IMR-90 (cell line): ENCODE measurements around the gene MAFF. TPM values are rescaled to one million over a fixed set of nuclear protein-coding genes. Genes with fewer than 3 reads are reported as not detected.

ENCODE experiments used
- ATAC-seq: fragments of 200-7000 bp; cut with Tn5 transposase; 2 replicates; pipeline ENCODE4 v1.9.1; 2020; ENCODE audit warnings: low read depth, mild to moderate bottlenecking, moderate library complexity
- BruUV-seq: library from RNA; stranded (reverse); fragments of 400-500 nt; replicated peaks from 2 replicates; lab custom pipeline; 2021; lab: Mats Ljungman, UMichigan
- CTCF ChIA-PET: fragments of 300-600 bp; formaldehyde crosslinking; extraction: SDS; loops from one replicate; lab custom pipeline; 2021; ENCODE audit warnings: antibody characterized with exemption; lab: Yijun Ruan, JAX
- POLR2A ChIA-PET: fragments of 300-600 bp; sonication (Branson Sonifier 250); formaldehyde crosslinking; loops from one replicate; lab custom pipeline; 2022; ENCODE audit warnings: antibody characterized with exemption; ENCODE audit not compliant: unreplicated experiment; lab: Charles Lee
- DNase-seq: peaks from one replicate; pipeline ENCODE4 v3.0.0; 2013
- H2AFZ ChIP-seq: replicated peaks from 2 replicates; pipeline ENCODE3; 2013; ENCODE audit warnings: low read length, mild to moderate bottlenecking; ENCODE audit not compliant: poor library complexity
- H2AK5ac ChIP-seq: 2 replicates; pipeline ENCODE4 v1.6.1; 2013; ENCODE audit warnings: low read depth, low read length, inconsistent platforms
- H2AK9ac ChIP-seq: replicated peaks from 2 replicates; pipeline ENCODE3; 2013; ENCODE audit warnings: mild to moderate bottlenecking, low read depth, low read length, moderate library complexity; ENCODE audit not compliant: poor library complexity
- H2BK120ac ChIP-seq: 2 replicates; pipeline ENCODE4 v1.6.1; 2013; ENCODE audit warnings: low read depth, low read length, inconsistent platforms
- H2BK15ac ChIP-seq: 3 replicates; pipeline ENCODE4 v1.6.1; 2013; ENCODE audit warnings: low read depth, low read length, inconsistent platforms
- H2BK20ac ChIP-seq: 2 replicates; pipeline ENCODE4 v1.6.1; 2013; ENCODE audit warnings: low read depth, mild to moderate bottlenecking, inconsistent platforms, low read length, moderate library complexity
- H2BK5ac ChIP-seq: 2 replicates; pipeline ENCODE4 v1.6.1; 2013; ENCODE audit warnings: mild to moderate bottlenecking, low read depth, low read length, inconsistent platforms; ENCODE audit not compliant: poor library complexity, severe bottlenecking
- H3K14ac ChIP-seq: replicated peaks from 2 replicates; pipeline ENCODE4 v1.6.1; 2013; ENCODE audit warnings: low read depth, low read length, inconsistent platforms
- H3K18ac ChIP-seq: 2 replicates; pipeline ENCODE4 v1.6.1; 2013; ENCODE audit warnings: low read depth, low read length, control low read depth
- H3K23ac ChIP-seq: 2 replicates; pipeline ENCODE4 v1.6.1; 2013; ENCODE audit warnings: low read depth, low read length, inconsistent platforms
- H3K27ac ChIP-seq: 2 replicates; pipeline ENCODE4 v1.5.1; 2013; ENCODE audit warnings: mild to moderate bottlenecking, control low read depth, low read length; ENCODE audit not compliant: insufficient read depth
- H3K27me3 ChIP-seq: 2 replicates; pipeline ENCODE4 v1.6.1; 2013; ENCODE audit warnings: low read length; ENCODE audit not compliant: control insufficient read depth, insufficient read depth
- H3K36me3 ChIP-seq: 2 replicates; pipeline ENCODE4 v1.6.1; 2013; ENCODE audit warnings: low read length, mixed read lengths; ENCODE audit not compliant: control insufficient read depth, insufficient read depth
- H3K4ac ChIP-seq: 2 replicates; pipeline ENCODE4 v1.6.1; 2013; ENCODE audit warnings: low read depth, low read length, inconsistent platforms
- H3K4me1 ChIP-seq: 2 replicates; pipeline ENCODE4 v1.6.1; 2013; ENCODE audit warnings: low read length, mixed read lengths; ENCODE audit not compliant: control insufficient read depth, insufficient read depth
- H3K4me2 ChIP-seq: 2 replicates; pipeline ENCODE4 v1.6.1; 2013; ENCODE audit warnings: low read depth, mild to moderate bottlenecking, control low read depth, low read length, moderate library complexity
- H3K4me3 ChIP-seq: 2 replicates; pipeline ENCODE4 v1.5.1; 2013; ENCODE audit warnings: low read depth, mild to moderate bottlenecking, control low read depth, low read length, moderate library complexity; ENCODE audit not compliant: insufficient read depth
- H3K56ac ChIP-seq: 2 replicates; pipeline ENCODE4 v1.6.1; 2013; ENCODE audit warnings: low read length, inconsistent platforms; ENCODE audit not compliant: insufficient read depth; ENCODE audit errors: extremely low read depth
- H3K79me1 ChIP-seq, 2 experiments: 2 replicates each; pipeline ENCODE4 v1.6.1; 2013; ENCODE audit warnings: low read length in 2 of 2, inconsistent platforms in 1 of 2, low read depth in 1 of 2
- H3K9ac ChIP-seq: 2 replicates; pipeline ENCODE4 v1.6.1; 2013; ENCODE audit warnings: low read depth, low read length, control low read depth
- H3K9me1 ChIP-seq: 2 replicates; pipeline ENCODE4 v1.6.1; 2013; ENCODE audit warnings: low read length, inconsistent platforms; ENCODE audit not compliant: insufficient read depth
- H3K9me3 ChIP-seq: 2 replicates; pipeline ENCODE4 v1.6.1; 2013; ENCODE audit warnings: low read length; ENCODE audit not compliant: control insufficient read depth, insufficient read depth
- H4K20me1 ChIP-seq: 2 replicates; pipeline ENCODE4 v1.6.1; 2013; ENCODE audit warnings: low read length, inconsistent platforms; ENCODE audit not compliant: insufficient read depth
- H4K5ac ChIP-seq: 2 replicates; pipeline ENCODE4 v1.6.1; 2013; ENCODE audit warnings: mild to moderate bottlenecking, low read depth, low read length, control low read depth
- H4K8ac ChIP-seq, 2 experiments: 2 replicates each; pipeline ENCODE4 v1.6.1; 2013; ENCODE audit warnings: low read depth in 2 of 2, low read length in 2 of 2, control low read depth in 1 of 2, inconsistent platforms in 1 of 2
- H4K91ac ChIP-seq: 2 replicates; pipeline ENCODE4 v1.6.1; 2013; ENCODE audit warnings: low read depth, low read length, inconsistent platforms; ENCODE audit not compliant: insufficient read depth
- MAZ ChIP-seq: IDR thresholded peaks from 2 replicates; pipeline ENCODE4 v1.6.1; 2012; ENCODE audit warnings: low read depth, mild to moderate bottlenecking, low read length, improper control_type of control experiment, moderate library complexity, borderline replicate concordance
- POLR2A ChIP-seq: IDR thresholded peaks from 2 replicates; pipeline ENCODE4 v1.6.1; 2012; ENCODE audit warnings: mild to moderate bottlenecking, low read depth, low read length
- RAD21 ChIP-seq: IDR thresholded peaks from 2 replicates; pipeline ENCODE4 v1.6.1; 2012; ENCODE audit warnings: low read length, improper control_type of control experiment
- WGBS, 2 experiments: methylation state at CpG; one replicate each; pipeline versions ENCODE4 v1.1.5 to v1.1.7; 2013; ENCODE audit warnings: missing lambda C conversion rate in 2 of 2; ENCODE audit not compliant: insufficient read length in 1 of 2; ENCODE audit errors: extremely low coverage in 2 of 2; 5-methylcytosine and 5-hydroxymethylcytosine counted together
- dilution Hi-C: fragments of 300-500 bp; cut with HindIII; formaldehyde crosslinking; loops from one replicate; pipeline ENCODE4 v1.14.3; 2018; ENCODE audit warnings: low sequenced_read_pairs; ENCODE audit not compliant: unreplicated experiment
- in situ Hi-C: fragments of 300-500 bp; cut with MboI; formaldehyde crosslinking; loops from 3 replicates; pipeline ENCODE4 v1.14.3; 2019; ENCODE audit warnings: low sequenced_read_pairs, inconsistent platforms, mixed read lengths
- intact Hi-C: fragments of 100-400 bp; cut with micrococcal nuclease; formaldehyde crosslinking; loops from 2 replicates; pipeline ENCODE4 v1.10.0; 2022
- polyA plus RNA-seq, 3 experiments: library from polyadenylated mRNA; depleted of rRNA; stranded (reverse); fragments of >200 nt; gene quantifications; 2 replicates each; pipeline ENCODE4 v1.2.3, GENCODE V29; 2012; ENCODE audit warnings: low replicate concordance in 1 of 3
- total RNA-seq: library from RNA; depleted of rRNA; stranded (reverse); fragments of >200 nt; gene quantifications from 2 replicates; pipeline ENCODE4 v1.2.3, GENCODE V29; 2012
- TF ChIP-seq, protein P1 (sequence below): fragments of 150-350 bp; IDR thresholded peaks from 2 replicates; pipeline ENCODE4 v1.6.1; 2017; ENCODE audit warnings: mild to moderate bottlenecking, antibody characterized with exemption, low read length, low read depth
- TF ChIP-seq, protein P2 (sequence below): conservative IDR thresholded peaks from 2 replicates; pipeline ENCODE4 v1.5.1; 2012; ENCODE audit warnings: mild to moderate bottlenecking, low read depth, low read length, improper control_type of control experiment

The MAFF gene
- total and polyA plus RNA-seq, 2 of the 4 experiments (the other 2 are of a cell fraction) = 18.3 to 25.9 TPM

DNA sequence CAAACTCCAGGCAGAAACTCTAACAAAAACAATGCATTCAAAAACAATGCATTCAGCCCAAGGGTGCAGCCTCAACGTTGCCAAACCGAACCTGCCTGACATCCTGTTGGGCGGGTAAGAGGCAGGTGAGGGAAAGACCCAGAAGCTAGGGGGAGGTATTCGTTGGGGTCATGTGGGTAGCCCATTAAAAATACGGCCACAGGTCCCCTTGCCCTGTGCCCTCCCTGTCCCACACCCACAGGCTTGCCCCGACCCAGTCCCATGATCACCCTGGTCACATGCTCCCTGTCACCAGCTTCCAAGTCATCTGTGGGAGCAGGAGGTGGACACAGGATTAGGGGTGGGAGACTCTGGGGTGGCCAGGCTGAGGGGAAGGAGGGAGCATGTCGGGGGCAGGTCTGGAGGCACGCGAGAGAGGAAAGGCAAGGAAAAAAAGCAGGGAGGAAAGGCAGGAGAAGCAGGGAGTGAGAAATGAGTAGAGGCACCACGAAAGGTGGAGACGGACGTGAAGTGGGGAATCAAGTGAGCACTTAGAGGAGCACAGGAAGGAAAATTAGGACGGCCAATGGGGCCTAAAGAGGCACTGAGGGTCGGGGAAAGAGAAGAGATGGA lies 20.8 kb upstream of the MAFF start:
- no peaks in the 10 kb centered on the region for H3K27me3 ChIP-seq
- no peaks in the 10 kb centered on the region for H3K9me3 ChIP-seq
- H3K4me2 ChIP-seq = peak overlapping the region; percentile 90
- H2AK9ac ChIP-seq = peak overlapping the region; percentile 98
- ATAC-seq (no peak), DNase-seq (no peak)
- peaks cover 4 to 25% of the 10 kb centered on the region in 2 experiments; a peak in 3 of 4 replicates for H3K79me1 ChIP-seq
- no peaks in the 10 kb centered on the region; the same call in 1 of the 2 replicates for H4K20me1 ChIP-seq
- H4K91ac ChIP-seq = peak overlapping the region; percentile 100
- peak overlapping the region; percentile 92 for H2BK120ac ChIP-seq
- ChIA-PET CTCF (no interaction called here), POLR2A (no interaction called here)
- peak overlapping the region; percentile 87 for H3K27ac ChIP-seq
- no TSS peak for BruUV-seq
- H3K4ac ChIP-seq = peak overlapping the region; percentile 100
- no peak for TF ChIP-seq MAZ
- TF ChIP-seq POLR2A = peak; percentile 1; the same call in 1 of the 2 replicates
- TF ChIP-seq, protein P1, sequence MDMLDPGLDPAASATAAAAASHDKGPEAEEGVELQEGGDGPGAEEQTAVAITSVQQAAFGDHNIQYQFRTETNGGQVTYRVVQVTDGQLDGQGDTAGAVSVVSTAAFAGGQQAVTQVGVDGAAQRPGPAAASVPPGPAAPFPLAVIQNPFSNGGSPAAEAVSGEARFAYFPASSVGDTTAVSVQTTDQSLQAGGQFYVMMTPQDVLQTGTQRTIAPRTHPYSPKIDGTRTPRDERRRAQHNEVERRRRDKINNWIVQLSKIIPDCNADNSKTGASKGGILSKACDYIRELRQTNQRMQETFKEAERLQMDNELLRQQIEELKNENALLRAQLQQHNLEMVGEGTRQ = peak; percentile 46; the same call in 1 of the 2 replicates
- TF ChIP-seq, protein P2, sequence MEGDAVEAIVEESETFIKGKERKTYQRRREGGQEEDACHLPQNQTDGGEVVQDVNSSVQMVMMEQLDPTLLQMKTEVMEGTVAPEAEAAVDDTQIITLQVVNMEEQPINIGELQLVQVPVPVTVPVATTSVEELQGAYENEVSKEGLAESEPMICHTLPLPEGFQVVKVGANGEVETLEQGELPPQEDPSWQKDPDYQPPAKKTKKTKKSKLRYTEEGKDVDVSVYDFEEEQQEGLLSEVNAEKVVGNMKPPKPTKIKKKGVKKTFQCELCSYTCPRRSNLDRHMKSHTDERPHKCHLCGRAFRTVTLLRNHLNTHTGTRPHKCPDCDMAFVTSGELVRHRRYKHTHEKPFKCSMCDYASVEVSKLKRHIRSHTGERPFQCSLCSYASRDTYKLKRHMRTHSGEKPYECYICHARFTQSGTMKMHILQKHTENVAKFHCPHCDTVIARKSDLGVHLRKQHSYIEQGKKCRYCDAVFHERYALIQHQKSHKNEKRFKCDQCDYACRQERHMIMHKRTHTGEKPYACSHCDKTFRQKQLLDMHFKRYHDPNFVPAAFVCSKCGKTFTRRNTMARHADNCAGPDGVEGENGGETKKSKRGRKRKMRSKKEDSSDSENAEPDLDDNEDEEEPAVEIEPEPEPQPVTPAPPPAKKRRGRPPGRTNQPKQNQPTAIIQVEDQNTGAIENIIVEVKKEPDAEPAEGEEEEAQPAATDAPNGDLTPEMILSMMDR = no peak
- TF ChIP-seq RAD21 = no peak
- H2AFZ ChIP-seq = peak overlapping the region; percentile 91
- H3K4me1 ChIP-seq = peaks cover 24% of the 10 kb centered on the region
- peak overlapping the region; percentile 95 for H2BK5ac ChIP-seq
- H3K23ac ChIP-seq = peak overlapping the region; percentile 99
- peak overlapping the region; percentile 74 for H3K9ac ChIP-seq
- peak overlapping the region; percentile 90 for H3K18ac ChIP-seq
- H3K56ac ChIP-seq = peak overlapping the region; percentile 83
- H2BK20ac ChIP-seq = peak overlapping the region; percentile 91
- peak overlapping the region; percentile 19; the same call in 2 of the 3 replicates for H2BK15ac ChIP-seq
- H4K8ac ChIP-seq = peak overlapping the region; percentile 98 to 100
- H3K9me1 ChIP-seq = peaks cover 25% of the 10 kb centered on the region
- dilution Hi-C loops (no loop called here), in situ Hi-C loops (no loop called here), intact Hi-C loops (loop anchor here (2.0 kb wide), 1 partner anchor 20 kb away; the partner anchor contains the start of gene MAFF)
- peak overlapping the region; percentile 50 for H3K4me3 ChIP-seq
- H2AK5ac ChIP-seq = peak overlapping the region; percentile 95
- H3K36me3 ChIP-seq = no peaks in the 10 kb centered on the region
- peak overlapping the region; percentile 100 for H3K14ac ChIP-seq
- peak overlapping the region; percentile 95 for H4K5ac ChIP-seq
- WGBS, 2 experiments = 19% methylated on average over 8 of the region's 14 CpGs; no CpG with 5 or more reads in 1 of the 2 experiments
